Natural killer cell (primary cell): ENCODE results near the gene ACTR3C. TPM values are rescaled to one million over a fixed set of nuclear protein-coding genes. Genes with fewer than 3 reads are reported as not detected.

ENCODE experiments used
- ATAC-seq, 3 donors: fragments of 150-1000 bp in 2 of 3; fragments of 200-7000 bp in 1 of 3; cut with Tn5 transposase; 1 replicate in 1 of 3; 2 replicates in 2 of 3; pipeline ENCODE4 v1.10.0; 2021; ENCODE audit warnings: mild to moderate bottlenecking in 2 of 3, moderate library complexity in 2 of 3
- DNase-seq, 2 donors: peaks; one replicate each; pipeline versions ENCODE4 v3.0.0 to v3.0.0-alpha.2; 2013 to 2021; ENCODE audit warnings: mixed read lengths in 1 of 2
- H3K27ac ChIP-seq: one replicate; pipeline ENCODE4 v1.5.1; 2013; ENCODE audit warnings: mild to moderate bottlenecking, low read length
- H3K27me3 ChIP-seq: one replicate; pipeline ENCODE4 v1.6.1; 2013; ENCODE audit warnings: low read length; ENCODE audit not compliant: control insufficient read depth, insufficient read depth
- H3K36me3 ChIP-seq: one replicate; pipeline ENCODE4 v1.6.1; 2013; ENCODE audit warnings: low read length; ENCODE audit not compliant: control insufficient read depth, insufficient read depth
- H3K4me1 ChIP-seq: one replicate; pipeline ENCODE4 v1.6.1; 2013; ENCODE audit warnings: low read length; ENCODE audit not compliant: control insufficient read depth, insufficient read depth
- H3K4me3 ChIP-seq: one replicate; pipeline ENCODE4 v1.5.1; 2013; ENCODE audit warnings: low read length
- H3K9me3 ChIP-seq: one replicate; pipeline ENCODE4 v1.6.1; 2013; ENCODE audit warnings: low read length; ENCODE audit not compliant: control insufficient read depth, insufficient read depth
- H3K27ac Mint-ChIP-seq, 2 donors: one replicate each; pipeline ENCODE4 v1.8.0; 2022; ENCODE audit warnings: mild to moderate bottlenecking in 2 of 2, mixed read lengths in 2 of 2, moderate library complexity in 1 of 2
- H3K27me3 Mint-ChIP-seq, 2 donors: one replicate each; pipeline ENCODE4 v1.8.0; 2022; ENCODE audit warnings: low read depth in 2 of 2, mixed read lengths in 2 of 2
- H3K36me3 Mint-ChIP-seq: one replicate; pipeline ENCODE4 v1.8.0; 2022; ENCODE audit warnings: mixed read lengths
- H3K4me1 Mint-ChIP-seq, 2 donors: one replicate each; pipeline ENCODE4 v1.8.0; 2022; ENCODE audit warnings: mixed read lengths in 2 of 2
- H3K4me3 Mint-ChIP-seq: one replicate; pipeline ENCODE4 v1.8.0; 2022; ENCODE audit warnings: mild to moderate bottlenecking, moderate library complexity, mixed read lengths
- H3K9me3 Mint-ChIP-seq, 2 donors: one replicate each; pipeline ENCODE4 v1.8.0; 2022; ENCODE audit warnings: mixed read lengths in 2 of 2
- WGBS: methylation state at CpG from one replicate; pipeline ENCODE4 v1.1.7; 2013; ENCODE audit warnings: missing lambda C conversion rate; ENCODE audit not compliant: insufficient coverage; 5-methylcytosine and 5-hydroxymethylcytosine counted together
- intact Hi-C: fragments of 100-400 bp; cut with micrococcal nuclease; formaldehyde crosslinking; loops from one replicate; pipeline ENCODE4 v1.14.2; 2022
- total RNA-seq, 4 donors: library from RNA; stranded (reverse); fragments of 120-200 nt in 1 of 4; gene quantifications; one replicate each; pipeline versions ENCODE4 v1.2.3 to v1.2.4, GENCODE V29; 2013 to 2022
- TF ChIP-seq, protein P1 (sequence below): fragments of 200-600 bp; IDR thresholded peaks from one replicate; pipeline ENCODE4 v1.8.0; 2022; ENCODE audit warnings: antibody characterized with exemption

Gene ACTR3C
- total RNA-seq, 3 donors from 2014 or later (not counting 1 experiment from before 2014, with no cell fraction given), result 5.1 to 8.3 (median 7.2) TPM

- Histone ChIP-seq H3K9me3 (no peaks in the 10 kb centered on the region), H3K4me1 (peaks cover 12% of the 10 kb centered on the region), H3K27me3 (peaks cover 13% of the 10 kb centered on the region), H3K4me3 (no peak overlapping the region), H3K36me3 (peaks cover 6% of the 10 kb centered on the region), H3K27ac (no peak overlapping the region)
- Mint-ChIP-seq H3K27ac (no peak overlapping the region), H3K9me3 (no peaks in the 10 kb centered on the region), H3K27me3 (peaks cover 10 to 23% of the 10 kb centered on the region in 2 donors), H3K36me3 (no peaks in the 10 kb centered on the region), H3K4me1 (peaks cover 0 to 11% of the 10 kb centered on the region in 2 donors), H3K4me3 (no peak overlapping the region)
- TF ChIP-seq, protein P1, sequence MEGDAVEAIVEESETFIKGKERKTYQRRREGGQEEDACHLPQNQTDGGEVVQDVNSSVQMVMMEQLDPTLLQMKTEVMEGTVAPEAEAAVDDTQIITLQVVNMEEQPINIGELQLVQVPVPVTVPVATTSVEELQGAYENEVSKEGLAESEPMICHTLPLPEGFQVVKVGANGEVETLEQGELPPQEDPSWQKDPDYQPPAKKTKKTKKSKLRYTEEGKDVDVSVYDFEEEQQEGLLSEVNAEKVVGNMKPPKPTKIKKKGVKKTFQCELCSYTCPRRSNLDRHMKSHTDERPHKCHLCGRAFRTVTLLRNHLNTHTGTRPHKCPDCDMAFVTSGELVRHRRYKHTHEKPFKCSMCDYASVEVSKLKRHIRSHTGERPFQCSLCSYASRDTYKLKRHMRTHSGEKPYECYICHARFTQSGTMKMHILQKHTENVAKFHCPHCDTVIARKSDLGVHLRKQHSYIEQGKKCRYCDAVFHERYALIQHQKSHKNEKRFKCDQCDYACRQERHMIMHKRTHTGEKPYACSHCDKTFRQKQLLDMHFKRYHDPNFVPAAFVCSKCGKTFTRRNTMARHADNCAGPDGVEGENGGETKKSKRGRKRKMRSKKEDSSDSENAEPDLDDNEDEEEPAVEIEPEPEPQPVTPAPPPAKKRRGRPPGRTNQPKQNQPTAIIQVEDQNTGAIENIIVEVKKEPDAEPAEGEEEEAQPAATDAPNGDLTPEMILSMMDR, result no peak
- no peak for DNase-seq
- intact Hi-C loops, result no loop called here
- WGBS, result 87% methylated on average over 6 of the region's 6 CpGs
- no peak for ATAC-seq
Measured at GRCh38 chr7:150337659-150338081, 14.3 kb upstream of the ACTR3C start.

DNA sequence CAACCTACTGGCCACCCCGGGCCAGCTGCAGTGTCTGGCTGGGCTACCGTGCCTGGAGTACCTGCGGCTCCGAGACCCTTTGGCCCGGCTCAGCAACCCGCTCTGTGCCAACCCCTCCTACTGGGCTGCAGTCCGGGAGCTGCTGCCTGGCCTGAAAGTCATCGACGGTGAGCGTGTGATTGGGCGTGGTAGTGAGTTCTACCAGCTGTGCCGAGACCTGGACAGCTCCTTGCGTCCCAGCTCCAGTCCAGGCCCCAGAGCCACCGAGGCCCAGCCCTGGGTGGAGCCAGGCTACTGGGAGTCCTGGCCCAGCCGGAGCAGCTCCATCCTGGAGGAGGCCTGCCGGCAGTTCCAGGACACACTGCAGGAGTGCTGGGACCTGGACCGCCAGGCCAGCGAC lies 13.8 kb upstream of the ACTR3C start:
- intact Hi-C loops, result no loop called here
- 97% methylated on average over 18 of the region's 18 CpGs for WGBS
- no peak overlapping the region for H3K27ac Mint-ChIP-seq
- DNase-seq (no peak), ATAC-seq (no peak)
- no peaks in the 10 kb centered on the region for H3K9me3 Mint-ChIP-seq
- Histone ChIP-seq H3K4me1 (peaks cover 12% of the 10 kb centered on the region), H3K4me3 (no peak overlapping the region), H3K27me3 (peaks cover 12% of the 10 kb centered on the region), H3K27ac (no peak overlapping the region), H3K36me3 (peaks cover 6% of the 10 kb centered on the region), H3K9me3 (no peaks in the 10 kb centered on the region)
- H3K36me3 Mint-ChIP-seq, result no peaks in the 10 kb centered on the region
- no peak overlapping the region for H3K4me3 Mint-ChIP-seq
- TF ChIP-seq, protein P1, result no peak
- H3K4me1 Mint-ChIP-seq, result peaks cover 0 to 11% of the 10 kb centered on the region in 2 donors
- peaks cover 6 to 19% of the 10 kb centered on the region in 2 donors for H3K27me3 Mint-ChIP-seq

DNA sequence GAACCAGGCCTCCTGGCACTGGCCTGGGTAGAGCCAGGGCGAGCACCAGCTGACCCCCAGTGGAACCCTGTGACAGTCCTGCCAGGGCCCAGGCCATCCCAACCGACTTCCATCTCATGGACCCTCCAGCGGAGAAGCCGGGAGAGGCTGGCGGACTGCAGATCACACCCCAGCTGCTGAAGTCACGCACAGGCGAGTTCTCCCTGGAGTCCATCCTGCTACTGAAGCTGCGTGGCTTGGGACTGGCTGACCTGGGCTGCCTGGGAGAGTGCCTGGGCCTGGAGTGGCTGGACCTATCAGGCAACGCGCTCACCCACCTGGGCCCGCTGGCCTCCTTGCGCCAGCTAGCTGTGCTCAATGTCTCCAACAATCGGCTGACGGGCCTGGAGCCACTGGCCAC lies 13.4 kb upstream of the ACTR3C start:
- peaks cover 0 to 11% of the 10 kb centered on the region in 2 donors for H3K4me1 Mint-ChIP-seq
- intact Hi-C loops, result no loop called here
- H3K36me3 ChIP-seq, result peaks cover 6% of the 10 kb centered on the region
- no peak overlapping the region for H3K4me3 ChIP-seq
- DNase-seq (no peak), ATAC-seq (no peak)
- H3K36me3 Mint-ChIP-seq, result no peaks in the 10 kb centered on the region
- H3K27me3 Mint-ChIP-seq, result peaks cover 1 to 15% of the 10 kb centered on the region in 2 donors
- 96% methylated on average over 14 of the region's 14 CpGs for WGBS
- H3K27ac Mint-ChIP-seq, result no peak overlapping the region
- peaks cover 12% of the 10 kb centered on the region for H3K27me3 ChIP-seq
- H3K9me3 ChIP-seq, result no peaks in the 10 kb centered on the region
- H3K9me3 Mint-ChIP-seq, result no peaks in the 10 kb centered on the region
- H3K4me3 Mint-ChIP-seq, result no peak overlapping the region
- H3K4me1 ChIP-seq, result peaks cover 12% of the 10 kb centered on the region
- TF ChIP-seq, protein P1, result no peak
- no peak overlapping the region for H3K27ac ChIP-seq

DNA sequence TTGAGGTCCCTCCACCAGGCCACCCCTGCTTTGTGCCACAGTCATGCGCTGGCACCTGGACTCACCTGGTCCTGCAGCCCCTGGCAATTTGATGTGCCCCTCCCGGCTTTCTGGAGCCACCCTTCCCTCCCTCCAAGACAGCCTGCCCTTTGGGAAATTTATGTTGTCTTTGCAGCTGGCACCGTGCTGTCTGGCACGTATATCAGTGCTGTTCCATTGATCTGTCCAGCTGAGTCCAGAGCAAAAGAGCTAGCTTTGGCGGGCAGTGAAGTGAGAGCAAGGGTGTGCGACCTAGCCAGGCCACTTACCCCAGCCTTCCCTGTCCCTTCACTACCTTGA lies 12.4 kb upstream of the ACTR3C start:
- DNase-seq (no peak), ATAC-seq (no peak)
- no peak overlapping the region for H3K27ac Mint-ChIP-seq
- H3K9me3 ChIP-seq, result no peaks in the 10 kb centered on the region
- no peak overlapping the region for H3K4me3 ChIP-seq
- H3K27ac ChIP-seq, result no peak overlapping the region
- peaks cover 5% of the 10 kb centered on the region for H3K27me3 ChIP-seq
- intact Hi-C loops, result no loop called here
- WGBS, result 89% methylated on average over 6 of the region's 6 CpGs
- peaks cover 7% of the 10 kb centered on the region for H3K36me3 ChIP-seq
- no peaks in the 10 kb centered on the region for H3K36me3 Mint-ChIP-seq
- H3K4me3 Mint-ChIP-seq, result no peak overlapping the region
- H3K9me3 Mint-ChIP-seq, result no peaks in the 10 kb centered on the region
- H3K4me1 Mint-ChIP-seq, result peaks cover 0 to 6% of the 10 kb centered on the region in 2 donors
- H3K4me1 ChIP-seq, result peaks cover 8% of the 10 kb centered on the region
- TF ChIP-seq, protein P1, result no peak
- peaks cover 0 to 10% of the 10 kb centered on the region in 2 donors for H3K27me3 Mint-ChIP-seq
